ENCODE results near the gene KICS2. TPM values are rescaled to one million over a fixed set of nuclear protein-coding genes. Genes with fewer than 3 reads are reported as not detected.

KICS2 gene
- total and polyA plus RNA-seq, 2 of the 8 experiments (the other 6 are each of a cell fraction or from before 2014, with no cell fraction given): 5.6 to 9.5 TPM

- Histone ChIP-seq H3K36me3 (ENCODE audit: control insufficient read depth in 2 of 4, insufficient read depth in 4 of 4, low read length in 3 of 4) (no peaks in the 10 kb centered on the region), H3K9ac (replicated peaks in 1 of 4; ENCODE audit: extremely low read depth in 1 of 4, low read depth in 3 of 4, low read length in 3 of 4) (no peak overlapping the region), H3K18ac (ENCODE audit: extremely low read depth, low read length) (no peak overlapping the region), H4K8ac (ENCODE audit: extremely low read depth, insufficient read depth, low read length) (no peak overlapping the region), H3K4me3 (ENCODE audit: extremely low read depth in 1 of 4, insufficient read depth in 2 of 4, low read depth in 3 of 4, low read length in 4 of 4) (no peak overlapping the region), H2BK15ac (ENCODE audit: low read length) (no peak overlapping the region), H3K23me2 (ENCODE audit: low read depth, low read length) (no peaks in the 10 kb centered on the region), H2BK120ac (replicated peaks; ENCODE audit: low read depth, low read length) (no peak overlapping the region), H3K23ac (ENCODE audit: insufficient read length) (no peak overlapping the region), H2BK5ac (ENCODE audit: low read depth, low read length) (no peak overlapping the region), H3K4ac (replicated peaks; ENCODE audit: insufficient read length, low read depth, low read length) (no peak overlapping the region), H3K4me1 (replicated peaks in 1 of 4; ENCODE audit: control insufficient read depth in 3 of 4, insufficient read depth in 4 of 4, low read length in 3 of 4) (no peaks in the 10 kb centered on the region), H3K79me2 (ENCODE audit: control insufficient read depth in 1 of 2, insufficient read depth in 2 of 2, low read length in 2 of 2) (no peaks in the 10 kb centered on the region), H3K79me1 (ENCODE audit: low read depth, low read length) (no peaks in the 10 kb centered on the region), H4K5ac (ENCODE audit: insufficient read length, low read depth, low read length) (no peak overlapping the region), H4K91ac (replicated peaks; ENCODE audit: insufficient read length, low read length) (no peak overlapping the region), H3K56ac (replicated peaks; ENCODE audit: insufficient read length, low read depth, low read length) (no peak overlapping the region), H3K14ac (ENCODE audit: insufficient read length) (no peak overlapping the region), H3K27ac (ENCODE audit: low read depth, low read length) (no peak overlapping the region), H3K4me2 (ENCODE audit: insufficient read depth in 1 of 2, low read depth in 2 of 2, low read length in 2 of 2) (no peak overlapping the region), H3K27me3 (replicated peaks in 1 of 4; ENCODE audit: control insufficient read depth in 3 of 4, extremely low read depth in 1 of 4, insufficient read depth in 3 of 4, low read length in 3 of 4) (no peaks in the 10 kb centered on the region), H2AK5ac (ENCODE audit: low read depth, low read length) (no peak overlapping the region), H2BK20ac (ENCODE audit: low read length) (no peak overlapping the region), H3K9me3 (ENCODE audit: insufficient read depth in 2 of 2, low read depth in 1 of 2, low read length in 1 of 2) (no peaks in the 10 kb centered on the region), H4K20me1 (replicated peaks in 1 of 2; ENCODE audit: control insufficient read depth in 1 of 2, insufficient read depth in 2 of 2, low read length in 2 of 2) (no peaks in the 10 kb centered on the region), H2BK12ac (ENCODE audit: low read depth, low read length) (no peak overlapping the region), H2AFZ (ENCODE audit: low read length) (no peak overlapping the region)
- FAIRE-seq (no peak), DNase-seq (ENCODE audit: low read depth in 1 of 2, low spot score in 2 of 2) (no peak)
- WGBS, 2 experiments (ENCODE audit: extremely low coverage in 1 of 2, insufficient coverage in 1 of 2, insufficient read length in 1 of 2, insufficient replicate concordance in 2 of 2, low coverage in 1 of 2, low lambda C conversion rate in 2 of 2, missing lambda C conversion rate in 1 of 2): 63% methylated on average over 7 of the region's 7 CpGs; no CpG with 5 or more reads in 1 of the 2 experiments
- ChIA-PET POLR2A (ENCODE audit: partially characterized antibody) (no interaction called here), CTCF (ENCODE audit: partially characterized antibody) (interaction anchor here (0.7 kb wide), 2 partner anchors 69 to 358 kb away, joined by 3 to 5 read pairs; no protein-coding TSS in a partner anchor)
- TF ChIP-seq ASH2L (IDR thresholded peaks at IDR 0.05; ENCODE audit: low read length) (no peak), SRF (IDR thresholded peaks at IDR 0.05; ENCODE audit: low read depth, low read length) (no peak), ZNF274 (IDR thresholded peaks at IDR 0.05; ENCODE audit: borderline replicate concordance, extremely low read depth, low read length) (no peak), TAF7 (optimal IDR thresholded peaks at IDR 0.05; ENCODE audit: borderline replicate concordance, low read depth, low read length) (no peak), NRF1 (IDR thresholded peaks at IDR 0.05; ENCODE audit: low read depth, low read length) (no peak), E2F6 (IDR thresholded peaks at IDR 0.05) (no peak), SP2 (IDR thresholded peaks at IDR 0.05; ENCODE audit: low read length) (no peak), TEAD4 (IDR thresholded peaks at IDR 0.05; ENCODE audit: low read depth, low read length) (no peak), CTCF (IDR thresholded peaks at IDR 0.05; ENCODE audit: control extremely low read depth in 1 of 3, insufficient read depth in 1 of 3, low read depth in 1 of 3, low read length in 3 of 3) (no peak), RFX5 (IDR thresholded peaks at IDR 0.05; ENCODE audit: borderline replicate concordance, low read depth, low read length) (no peak), GTF2F1 (IDR thresholded peaks at IDR 0.05; ENCODE audit: borderline replicate concordance, low read depth, low read length) (no peak), EP300 (IDR thresholded peaks at IDR 0.05; ENCODE audit: borderline replicate concordance in 1 of 2, low read depth in 2 of 2, low read length in 2 of 2) (no peak)
Observed at GRCh38 chr12:64203775-64204174, 18.3 kb downstream of the KICS2 start.
